HCT116 (cell line): ENCODE results near the gene HERC6. TPM values are rescaled to one million over a fixed set of nuclear protein-coding genes. Genes with fewer than 3 reads are reported as not detected.

ENCODE experiments used
- ATAC-seq: fragments of 200-7000 bp; cut with Tn5 transposase; 2 replicates; pipeline ENCODE4 v1.9.1; 2020; ENCODE audit warnings: mild to moderate bottlenecking, moderate library complexity
- BruUV-seq: library from RNA; stranded (reverse); fragments of 400-500 nt; replicated peaks from 2 replicates; lab custom pipeline; 2021; lab: Mats Ljungman, UMichigan
- CTCF ChIA-PET: fragments of 300-600 bp; sonication (Branson Sonifier 250); formaldehyde crosslinking; loops from one replicate; lab custom pipeline; 2021; ENCODE audit warnings: antibody characterized with exemption; lab: Charles Lee
- POLR2A ChIA-PET: fragments of 300-600, 350-600 bp; sonication (Branson Sonifier 250); formaldehyde crosslinking; loops from one replicate; lab custom pipeline; 2021; ENCODE audit warnings: antibody characterized with exemption; lab: Charles Lee
- RAD21 ChIA-PET, 2 experiments: fragments of 300-600 bp; sonication (Branson Sonifier 250); formaldehyde crosslinking; loops; one replicate each; lab custom pipeline; 2023; ENCODE audit warnings: low total read pairs in 2 of 2; ENCODE audit not compliant: uncharacterized antibody in 2 of 2, unreplicated experiment in 2 of 2, low non-redundant PET in 1 of 2; lab: Charles Lee
- DNase-seq: peaks from one replicate; pipeline ENCODE4 v3.0.0-alpha.2; 2010; ENCODE audit warnings: low read depth, low spot score
- H2AFZ ChIP-seq: fragments of 200-600 bp; shearing (Covaris generic), sonication (generic); 2 replicates; pipeline ENCODE4 v1.6.1; 2017; ENCODE audit warnings: low read depth, mixed run types, mixed read lengths, antibody characterized with exemption, low read length; ENCODE audit not compliant: poor library complexity, severe bottlenecking
- H3K27ac ChIP-seq: 2 replicates; pipeline ENCODE4 v1.5.1; 2012; ENCODE audit warnings: low read depth, low read length
- H3K27me3 ChIP-seq: fragments of 200-600 bp; sonication (generic); 2 replicates; pipeline ENCODE4 v1.6.1; 2016; ENCODE audit warnings: mixed run types, low read length, mixed read lengths; ENCODE audit not compliant: insufficient read depth
- H3K36me3 ChIP-seq, 2 experiments: fragments of 200-500 bp in 1 of 2; fragments of 200-600 bp in 1 of 2; sonication (Bioruptor generic) in 1 of 2; sonication (generic) in 1 of 2; 2 replicates each; pipeline versions ENCODE4 v1.5.1 to v1.6.1; 2014 to 2016; ENCODE audit warnings: low read length in 2 of 2, inconsistent platforms in 1 of 2, mixed read lengths in 1 of 2, mixed run types in 1 of 2; ENCODE audit not compliant: insufficient read depth in 2 of 2, control insufficient read depth in 1 of 2
- H3K4me1 ChIP-seq, 2 experiments: fragments of 200-600 bp in 1 of 2; sonication (generic) in 1 of 2; 2 replicates each; pipeline versions ENCODE4 v1.5.1 to v1.6.1; 2012 to 2017; ENCODE audit warnings: low read length in 2 of 2, inconsistent platforms in 1 of 2, mild to moderate bottlenecking in 1 of 2, mixed read lengths in 1 of 2, mixed run types in 1 of 2, moderate library complexity in 1 of 2; ENCODE audit not compliant: insufficient read depth in 2 of 2, control insufficient read depth in 1 of 2
- H3K4me2 ChIP-seq: fragments of 200-600 bp; sonication (generic); 2 replicates; pipeline ENCODE4 v1.6.1; 2017; ENCODE audit warnings: mixed run types, low read length, mixed read lengths
- H3K4me3 ChIP-seq, 2 experiments: fragments of 200-600 bp in 1 of 2; sonication (generic) in 1 of 2; replicated peaks in 1 of 2; 2 replicates each; pipeline ENCODE4 v1.5.1; 2011 to 2016; ENCODE audit warnings: low read length in 2 of 2, control low read depth in 1 of 2, low read depth in 1 of 2, mild to moderate bottlenecking in 1 of 2, mixed read lengths in 1 of 2, mixed run types in 1 of 2
- H3K79me2 ChIP-seq: fragments of 200-600 bp; sonication (generic); 2 replicates; pipeline ENCODE4 v1.6.1; 2017; ENCODE audit warnings: mild to moderate bottlenecking, mixed run types, low read length, moderate library complexity, mixed read lengths; ENCODE audit not compliant: insufficient read depth
- H3K9ac ChIP-seq: fragments of 200-600 bp; sonication (generic); 2 replicates; pipeline ENCODE4 v1.6.1; 2016; ENCODE audit warnings: low read length, mixed read lengths
- H3K9me2 ChIP-seq: fragments of 200-600 bp; sonication (generic), shearing (Covaris generic); 2 replicates; pipeline ENCODE4 v1.6.1; 2017; ENCODE audit warnings: mixed run types, mild to moderate bottlenecking, moderate library complexity; ENCODE audit not compliant: insufficient read depth
- H3K9me3 ChIP-seq, 2 experiments: fragments of 200-500 bp in 1 of 2; fragments of 200-600 bp in 1 of 2; sonication (Bioruptor generic) in 1 of 2; sonication (generic) in 1 of 2; 2 replicates each; pipeline ENCODE4 v1.6.1; 2014 to 2017; ENCODE audit warnings: low read length in 2 of 2, mixed read lengths in 2 of 2, inconsistent platforms in 1 of 2, low read depth in 1 of 2, mild to moderate bottlenecking in 1 of 2, mixed run types in 1 of 2, moderate library complexity in 1 of 2; ENCODE audit not compliant: control insufficient read depth in 1 of 2, insufficient read depth in 1 of 2
- H4K20me1 ChIP-seq: fragments of 200-600 bp; sonication (generic), shearing (Covaris generic); 2 replicates; pipeline ENCODE4 v1.6.1; 2017; ENCODE audit warnings: mixed run types, mild to moderate bottlenecking, moderate library complexity; ENCODE audit not compliant: insufficient read depth
- CBX3 ChIP-seq: IDR thresholded peaks from 2 replicates; pipeline ENCODE4 v1.6.1; 2012; ENCODE audit warnings: low read depth
- CEBPB ChIP-seq: IDR thresholded peaks from 2 replicates; pipeline ENCODE4 v1.6.1; 2012; ENCODE audit warnings: low read depth
- EGR1 ChIP-seq: IDR thresholded peaks from 2 replicates; pipeline ENCODE4 v1.6.1; 2012; ENCODE audit warnings: low read depth
- ELF1 ChIP-seq: IDR thresholded peaks from 2 replicates; pipeline ENCODE4 v1.6.1; 2012; ENCODE audit warnings: low read depth, borderline replicate concordance
- EZH2 ChIP-seq: fragments of 200-600 bp; sonication (generic); IDR thresholded peaks from 2 replicates; pipeline ENCODE4 v1.6.1; 2017; ENCODE audit warnings: antibody characterized with exemption, mixed run types
- EZH2phosphoT487 ChIP-seq: fragments of 200-600 bp; IDR thresholded peaks from 2 replicates; pipeline ENCODE4 v1.6.1; 2018; ENCODE audit warnings: antibody characterized with exemption, borderline replicate concordance
- FOSL1 ChIP-seq: IDR thresholded peaks from 2 replicates; pipeline ENCODE4 v1.6.1; 2012; ENCODE audit warnings: low read depth
- JUND ChIP-seq: IDR thresholded peaks from 2 replicates; pipeline ENCODE4 v1.6.1; 2012
- RAD21 ChIP-seq: IDR thresholded peaks from 2 replicates; pipeline ENCODE4 v1.6.1; 2012; ENCODE audit warnings: low read depth, mild to moderate bottlenecking
- SIN3A ChIP-seq: IDR thresholded peaks from 2 replicates; pipeline ENCODE4 v1.6.1; 2012; ENCODE audit warnings: low read depth
- SP1 ChIP-seq: IDR thresholded peaks from 2 replicates; pipeline ENCODE4 v1.6.1; 2012; ENCODE audit warnings: low read depth
- SRF ChIP-seq: IDR thresholded peaks from 2 replicates; pipeline ENCODE4 v1.6.1; 2012; ENCODE audit warnings: low read depth
- TCF7L2 ChIP-seq: IDR thresholded peaks from 2 replicates; pipeline ENCODE4 v1.7.0; 2011; ENCODE audit warnings: borderline replicate concordance, inconsistent platforms; ENCODE audit not compliant: insufficient read depth, insufficient read length; ENCODE audit errors: extremely low read depth
- YY1 ChIP-seq: IDR thresholded peaks from 2 replicates; pipeline ENCODE4 v1.6.1; 2011; ENCODE audit warnings: low read length, low read depth, moderate library complexity, mild to moderate bottlenecking; ENCODE audit not compliant: insufficient replicate concordance; ENCODE audit errors: extremely low read depth
- ZFX ChIP-seq: fragments of 450-650 bp; IDR thresholded peaks from 2 replicates; pipeline ENCODE4 v1.6.1; 2017
- ZNF274 ChIP-seq: fragments of 200-500 bp; sonication (Bioruptor generic); IDR thresholded peaks from 2 replicates; pipeline ENCODE4 v1.6.1; 2014; ENCODE audit warnings: mild to moderate bottlenecking, low read depth, low read length, inconsistent platforms
- intact Hi-C: fragments of 100-400 bp; cut with micrococcal nuclease; formaldehyde crosslinking; loops from 2 replicates; pipeline ENCODE4 v1.10.0; 2022
- total RNA-seq: library from RNA; stranded (reverse); gene quantifications from one replicate; pipeline ENCODE4 v1.2.1, GENCODE V29; 2021; ENCODE audit not compliant: unreplicated experiment
- TF ChIP-seq, protein P1 (sequence below): IDR thresholded peaks from 2 replicates; pipeline ENCODE4 v1.6.1; 2012
- TF ChIP-seq, protein P2 (sequence below): IDR thresholded peaks from 2 replicates; pipeline ENCODE4 v1.6.1; 2011; ENCODE audit warnings: mild to moderate bottlenecking, low read length, moderate library complexity; ENCODE audit not compliant: insufficient replicate concordance; ENCODE audit errors: extremely low read depth
- TF ChIP-seq, protein P3 (sequence below): IDR thresholded peaks from 2 replicates; pipeline ENCODE4 v1.6.1; 2012

HERC6 gene
- total RNA-seq, 1 experiment from 2014 or later, result 4.9 TPM

DNA sequence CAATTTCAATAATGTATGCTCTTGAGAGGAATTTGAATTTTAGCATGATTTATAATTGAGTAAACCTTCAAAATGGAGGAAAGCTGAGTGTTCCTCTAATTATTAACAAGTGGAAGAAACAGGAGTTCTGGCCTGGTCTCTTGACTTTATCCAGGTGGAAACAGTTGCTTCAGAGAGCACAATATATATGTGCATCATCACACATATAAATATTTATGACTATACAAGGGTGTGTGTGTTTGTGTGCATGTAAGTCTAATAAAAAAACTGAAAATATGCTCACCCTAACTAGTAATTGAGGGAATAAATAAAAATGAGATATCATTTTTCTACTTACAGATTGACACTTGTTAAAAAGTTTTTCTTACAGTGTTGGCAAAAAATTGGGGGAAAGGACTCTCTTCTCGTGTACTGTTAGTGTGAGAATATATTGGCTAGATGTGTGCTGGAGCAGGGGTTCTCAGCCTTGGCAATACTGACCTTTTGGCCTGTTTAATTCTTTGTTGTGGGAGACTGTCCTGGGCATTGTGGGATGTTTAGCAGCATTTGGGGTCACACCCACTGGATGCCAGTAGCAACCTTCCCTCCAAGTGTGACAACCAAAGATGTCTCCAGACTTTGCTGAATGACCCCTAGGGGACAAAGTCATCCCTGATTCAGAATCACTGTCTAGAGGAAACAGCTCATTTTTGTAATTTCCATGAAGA is 57.5 kb downstream of the HERC6 start:
- no peaks in the 10 kb centered on the region for H3K27me3 ChIP-seq
- no peak overlapping the region for H3K27ac ChIP-seq
- ChIA-PET POLR2A (no interaction called here), CTCF (no interaction called here), RAD21 (no interaction called here)
- TF ChIP-seq ZFX (no peak), ZNF274 (no peak), JUND (no peak), EGR1 (no peak), SP1 (no peak), SIN3A (no peak), EZH2 (no peak), CBX3 (no peak), RAD21 (no peak), TCF7L2 (no peak), YY1 (no peak), ELF1 (no peak), CEBPB (no peak), FOSL1 (no peak), SRF (no peak), EZH2phosphoT487 (no peak)
- TF ChIP-seq, protein P1, sequence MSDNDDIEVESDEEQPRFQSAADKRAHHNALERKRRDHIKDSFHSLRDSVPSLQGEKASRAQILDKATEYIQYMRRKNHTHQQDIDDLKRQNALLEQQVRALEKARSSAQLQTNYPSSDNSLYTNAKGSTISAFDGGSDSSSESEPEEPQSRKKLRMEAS, result no peak
- TF ChIP-seq, protein P2, sequence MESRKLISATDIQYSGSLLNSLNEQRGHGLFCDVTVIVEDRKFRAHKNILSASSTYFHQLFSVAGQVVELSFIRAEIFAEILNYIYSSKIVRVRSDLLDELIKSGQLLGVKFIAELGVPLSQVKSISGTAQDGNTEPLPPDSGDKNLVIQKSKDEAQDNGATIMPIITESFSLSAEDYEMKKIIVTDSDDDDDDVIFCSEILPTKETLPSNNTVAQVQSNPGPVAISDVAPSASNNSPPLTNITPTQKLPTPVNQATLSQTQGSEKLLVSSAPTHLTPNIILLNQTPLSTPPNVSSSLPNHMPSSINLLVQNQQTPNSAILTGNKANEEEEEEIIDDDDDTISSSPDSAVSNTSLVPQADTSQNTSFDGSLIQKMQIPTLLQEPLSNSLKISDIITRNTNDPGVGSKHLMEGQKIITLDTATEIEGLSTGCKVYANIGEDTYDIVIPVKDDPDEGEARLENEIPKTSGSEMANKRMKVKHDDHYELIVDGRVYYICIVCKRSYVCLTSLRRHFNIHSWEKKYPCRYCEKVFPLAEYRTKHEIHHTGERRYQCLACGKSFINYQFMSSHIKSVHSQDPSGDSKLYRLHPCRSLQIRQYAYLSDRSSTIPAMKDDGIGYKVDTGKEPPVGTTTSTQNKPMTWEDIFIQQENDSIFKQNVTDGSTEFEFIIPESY, result no peak
- TF ChIP-seq, protein P3, sequence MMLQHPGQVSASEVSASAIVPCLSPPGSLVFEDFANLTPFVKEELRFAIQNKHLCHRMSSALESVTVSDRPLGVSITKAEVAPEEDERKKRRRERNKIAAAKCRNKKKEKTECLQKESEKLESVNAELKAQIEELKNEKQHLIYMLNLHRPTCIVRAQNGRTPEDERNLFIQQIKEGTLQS, result no peak
- H3K9me2 ChIP-seq, result no peaks in the 10 kb centered on the region
- no peak overlapping the region for H3K4me2 ChIP-seq
- H3K79me2 ChIP-seq, result no peaks in the 10 kb centered on the region
- DNase-seq (no peak), ATAC-seq (no peak)
- no peaks in the 10 kb centered on the region for H3K9me3 ChIP-seq
- intact Hi-C loops, result no loop called here
- BruUV-seq, result no TSS peak
- H3K36me3 ChIP-seq, result no peaks in the 10 kb centered on the region
- H2AFZ ChIP-seq, result no peak overlapping the region
- no peak overlapping the region for H3K9ac ChIP-seq
- no peak overlapping the region for H3K4me3 ChIP-seq
- no peaks in the 10 kb centered on the region for H4K20me1 ChIP-seq
- no peaks in the 10 kb centered on the region for H3K4me1 ChIP-seq
